ENCODE results near the gene ITGAD. TPM values are rescaled to one million over a fixed set of nuclear protein-coding genes. Genes with fewer than 3 reads are reported as not detected.
A peak's percentile ranks its signal among the peaks of the same experiment; 100 is the strongest.

The ITGAD gene
- total and polyA plus RNA-seq, 2 of the 4 experiments (the other 2 are of a cell fraction) = not detected

- Histone ChIP-seq H3K4ac (ENCODE audit: low read depth, low read length) (no peak overlapping the region), H2BK5ac (ENCODE audit: low read depth, low read length, poor library complexity, severe bottlenecking) (no peak overlapping the region), H2BK15ac (ENCODE audit: low read depth, low read length) (no peak overlapping the region), H3K9me1 (ENCODE audit: insufficient read depth, low read length) (no peaks in the 10 kb centered on the region), H4K5ac (ENCODE audit: low read depth, low read length) (no peak overlapping the region), H2AK9ac (replicated peaks; ENCODE audit: low read depth, low read length, poor library complexity) (no peak overlapping the region), H3K4me2 (ENCODE audit: low read depth, low read length) (no peak overlapping the region; the same call in 1 of the 2 replicates), H3K27me3 (ENCODE audit: control insufficient read depth, insufficient read depth, low read length) (peaks cover 14% of the 10 kb centered on the region), H2AK5ac (ENCODE audit: low read depth, low read length) (no peak overlapping the region), H3K23ac (ENCODE audit: low read depth, low read length) (no peak overlapping the region), H3K18ac (ENCODE audit: low read depth, low read length) (no peak overlapping the region), H3K36me3 (ENCODE audit: control insufficient read depth, insufficient read depth, low read length) (no peaks in the 10 kb centered on the region), H3K14ac (replicated peaks; ENCODE audit: low read depth, low read length) (no peak overlapping the region), H3K27ac (ENCODE audit: insufficient read depth, low read length) (no peak overlapping the region), H4K8ac (ENCODE audit: low read depth in 2 of 2, low read length in 2 of 2) (no peak overlapping the region), H3K9me3 (ENCODE audit: control insufficient read depth, insufficient read depth, low read length) (no peaks in the 10 kb centered on the region), H4K20me1 (ENCODE audit: insufficient read depth, low read length) (no peaks in the 10 kb centered on the region; the same call in 1 of the 2 replicates), H3K79me1 (ENCODE audit: low read depth in 1 of 2, low read length in 2 of 2) (no peaks in the 10 kb centered on the region), H3K4me1 (ENCODE audit: control insufficient read depth, insufficient read depth, low read length) (no peaks in the 10 kb centered on the region; the same call in 1 of the 2 replicates), H3K56ac (ENCODE audit: extremely low read depth, insufficient read depth, low read length) (no peak overlapping the region), H2AFZ (replicated peaks; ENCODE audit: low read length, poor library complexity) (no peak overlapping the region), H3K4me3 (ENCODE audit: insufficient read depth, low read depth, low read length) (no peak overlapping the region), H4K91ac (ENCODE audit: insufficient read depth, low read depth, low read length) (no peak overlapping the region), H2BK20ac (ENCODE audit: low read depth, low read length) (no peak overlapping the region), H2BK120ac (ENCODE audit: low read depth, low read length) (no peak overlapping the region), H3K9ac (ENCODE audit: low read depth, low read length) (no peak overlapping the region)
- TF ChIP-seq RFX5 (IDR thresholded peaks at IDR 0.05; ENCODE audit: low read depth, low read length) (no peak), CTCF (conservative IDR thresholded peaks at IDR 0.05; ENCODE audit: low read depth, low read length) (no peak), FOS (IDR thresholded peaks at IDR 0.05; ENCODE audit: low read depth, low read length) (0 out of 2 replicates have a peak, but pooled peaks have one; percentile 10), POLR2A (IDR thresholded peaks at IDR 0.05; ENCODE audit: low read depth, low read length) (no peak), USF2 (IDR thresholded peaks at IDR 0.05; ENCODE audit: low read depth, low read length) (no peak), MAFK (IDR thresholded peaks at IDR 0.05; ENCODE audit: low read depth, low read length) (0 out of 2 replicates have a peak, but pooled peaks have one; percentile 2), NFE2L2 (IDR thresholded peaks at IDR 0.05; ENCODE audit: low read depth, low read length) (no peak), CEBPB (IDR thresholded peaks at IDR 0.05; ENCODE audit: low read depth, low read length) (0 out of 2 replicates have a peak, but pooled peaks have one; percentile 44), CHD1 (IDR thresholded peaks at IDR 0.05; ENCODE audit: low read depth, low read length) (no peak), BHLHE40 (IDR thresholded peaks at IDR 0.05; ENCODE audit: low read depth, low read length) (no peak), SMC3 (IDR thresholded peaks at IDR 0.05; ENCODE audit: low read depth, low read length) (no peak), MXI1 (IDR thresholded peaks at IDR 0.05; ENCODE audit: borderline replicate concordance, low read depth, low read length) (no peak)
- BruUV-seq (replicated peaks) = no TSS peak
- WGBS, 2 experiments (ENCODE audit: extremely low coverage in 2 of 2, insufficient read length in 1 of 2) = 0% methylated on average over 1 of the region's 6 CpGs; no CpG with 5 or more reads in 1 of the 2 experiments
- CTCF ChIA-PET = interaction anchor here (0.8 kb wide), 1 partner anchor 169 kb away, joined by 3 read pairs; the partner anchor contains the start of gene PYDC1
- dilution Hi-C loops (cut with HindIII; ENCODE audit: low sequenced_read_pairs, unreplicated experiment) = no loop called here
- POLR2A ChIA-PET (ENCODE audit: unreplicated experiment) = interaction anchor here (0.6 to 0.7 kb wide), 2 partner anchors 134 to 202 kb away, joined by 4 to 14 read pairs; no protein-coding TSS in a partner anchor
- DNase-seq (peak; percentile 72), ATAC-seq (ENCODE audit: low read depth) (peak; percentile 53; the same call in 1 of the 2 replicates)
- intact Hi-C loops (cut with micrococcal nuclease) = loop anchor here (10.0 kb wide), 1 partner anchor 58 kb away; the partner anchor contains the start of gene ZNF843
- in situ Hi-C loops (cut with MboI; ENCODE audit: low sequenced_read_pairs) = no loop called here
These were observed 6.8 kb upstream of the ITGAD start for GRCh38 chr16:31386157-31386984.
